HL-60 (cell line): Measurements from ENCODE around the gene RPS16.

Source experiments
- DNase-seq, 2 experiments: peaks; one replicate each; pipeline ENCODE4 v3.0.0-alpha.2; 2010 to 2020; ENCODE audit warnings: low read depth in 1 of 2, low spot score in 1 of 2
- H3K27ac ChIP-seq: fragments of 250-450 bp; sonication (Bioruptor Pico); replicated peaks from 2 replicates; pipeline ENCODE4 v1.5.1; 2020; ENCODE audit warnings: mild to moderate bottlenecking, moderate library complexity
- H3K27me3 ChIP-seq: fragments of 250-450 bp; sonication (Bioruptor Pico); 2 replicates; pipeline ENCODE4 v1.5.1; 2021; ENCODE audit warnings: mild to moderate bottlenecking, moderate library complexity; ENCODE audit not compliant: insufficient read depth, poor library complexity, severe bottlenecking
- H3K4me3 ChIP-seq: replicated peaks from 2 replicates; pipeline ENCODE4 v1.5.1; 2011; ENCODE audit warnings: mild to moderate bottlenecking, control low read depth, low read length; ENCODE audit not compliant: insufficient read depth
- GABPA ChIP-seq: IDR thresholded peaks from 2 replicates; pipeline ENCODE4 v1.6.1; 2012; ENCODE audit warnings: low read depth
- POLR2AphosphoS5 ChIP-seq: IDR thresholded peaks from 2 replicates; pipeline ENCODE4 v1.6.1; 2012; ENCODE audit warnings: low read depth
- SPI1 ChIP-seq: IDR thresholded peaks from 2 replicates; pipeline ENCODE4 v1.6.1; 2012; ENCODE audit warnings: low read depth, mild to moderate bottlenecking, borderline replicate concordance
- TF ChIP-seq, protein P1 (sequence below): IDR thresholded peaks from one replicate; pipeline ENCODE4 v1.5.1; 2011; ENCODE audit warnings: low read length, control low read depth, inconsistent platforms; ENCODE audit not compliant: insufficient read depth
- TF ChIP-seq, protein P2 (sequence below): IDR thresholded peaks from 2 replicates; pipeline ENCODE4 v1.6.1; 2012; ENCODE audit warnings: low read depth; ENCODE audit not compliant: insufficient replicate concordance

RPS16 gene

DNA sequence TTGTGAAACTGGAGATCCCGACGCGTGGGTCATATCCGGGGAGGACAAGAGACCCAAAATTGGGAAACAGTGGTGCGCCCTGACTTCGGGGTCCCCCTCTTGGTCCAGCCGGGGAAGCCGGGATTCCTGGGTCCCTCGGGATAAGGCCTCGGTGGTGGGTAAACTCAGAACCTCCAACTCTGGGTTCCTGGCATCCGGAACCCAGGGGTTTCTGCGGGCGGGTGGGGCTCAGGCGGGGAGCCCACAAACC is 28.4 kb downstream of the RPS16 start:
- Histone ChIP-seq H3K4me3 (peak overlapping the region; percentile 91), H3K27ac (peak overlapping the region; percentile 87), H3K27me3 (no peaks in the 10 kb centered on the region)
- DNase-seq = no peak
- 0 out of 2 replicates have a peak, but pooled peaks have one; percentile 35 for TF ChIP-seq GABPA
- TF ChIP-seq, protein P1, sequence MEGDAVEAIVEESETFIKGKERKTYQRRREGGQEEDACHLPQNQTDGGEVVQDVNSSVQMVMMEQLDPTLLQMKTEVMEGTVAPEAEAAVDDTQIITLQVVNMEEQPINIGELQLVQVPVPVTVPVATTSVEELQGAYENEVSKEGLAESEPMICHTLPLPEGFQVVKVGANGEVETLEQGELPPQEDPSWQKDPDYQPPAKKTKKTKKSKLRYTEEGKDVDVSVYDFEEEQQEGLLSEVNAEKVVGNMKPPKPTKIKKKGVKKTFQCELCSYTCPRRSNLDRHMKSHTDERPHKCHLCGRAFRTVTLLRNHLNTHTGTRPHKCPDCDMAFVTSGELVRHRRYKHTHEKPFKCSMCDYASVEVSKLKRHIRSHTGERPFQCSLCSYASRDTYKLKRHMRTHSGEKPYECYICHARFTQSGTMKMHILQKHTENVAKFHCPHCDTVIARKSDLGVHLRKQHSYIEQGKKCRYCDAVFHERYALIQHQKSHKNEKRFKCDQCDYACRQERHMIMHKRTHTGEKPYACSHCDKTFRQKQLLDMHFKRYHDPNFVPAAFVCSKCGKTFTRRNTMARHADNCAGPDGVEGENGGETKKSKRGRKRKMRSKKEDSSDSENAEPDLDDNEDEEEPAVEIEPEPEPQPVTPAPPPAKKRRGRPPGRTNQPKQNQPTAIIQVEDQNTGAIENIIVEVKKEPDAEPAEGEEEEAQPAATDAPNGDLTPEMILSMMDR = no peak

DNA sequence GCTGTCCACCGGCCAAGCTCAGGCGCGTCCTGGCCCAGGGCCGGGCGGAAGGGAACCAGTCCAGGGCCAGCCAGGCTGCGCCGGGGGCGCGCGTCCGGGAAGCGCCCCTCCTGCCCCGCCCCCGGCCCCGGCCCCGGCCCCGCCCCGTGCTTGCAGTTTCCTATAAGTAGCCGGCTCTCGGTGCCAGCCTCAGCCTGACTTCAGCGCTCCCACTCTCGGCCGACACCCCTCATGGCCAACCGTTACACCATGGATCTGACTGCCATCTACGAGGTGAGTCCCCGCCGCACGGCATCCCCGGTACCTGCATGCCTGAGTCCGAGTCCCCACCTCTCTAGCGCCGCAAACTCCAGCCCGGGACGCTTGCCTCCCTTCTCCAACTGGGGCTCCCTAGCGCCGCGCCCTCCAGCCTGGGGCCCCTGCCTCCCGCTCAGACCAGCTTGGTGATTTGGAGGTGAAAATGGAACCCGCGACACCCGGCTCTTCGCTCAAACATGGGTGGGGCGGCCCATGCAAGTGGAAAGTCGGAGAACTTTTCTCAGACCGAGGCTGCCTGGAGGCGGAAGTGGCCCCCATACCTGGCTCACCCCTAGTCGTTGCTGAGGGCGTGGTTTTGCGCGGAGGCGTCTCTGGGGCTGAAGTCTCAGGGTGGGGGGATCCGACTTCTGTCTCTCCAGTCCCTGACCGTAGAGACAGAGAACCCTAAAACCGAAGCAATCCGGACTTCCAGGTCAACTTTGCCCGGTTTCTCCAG is 28.9 kb downstream of the RPS16 start, which contains the start of gene ZFP36:
Gene ZFP36, plus strand, starts transcription at position 192 of the 754 bp plus-strand sequence. Its CDS starts 58 bp downstream, at position 250.
- TF ChIP-seq SPI1 (peak; percentile 31; the same call in 1 of the 2 replicates), POLR2AphosphoS5 (peak; percentile 95; the same call in 1 of the 2 replicates), GABPA (no peak)
- TF ChIP-seq, protein P1 = no peak
- TF ChIP-seq, protein P2, sequence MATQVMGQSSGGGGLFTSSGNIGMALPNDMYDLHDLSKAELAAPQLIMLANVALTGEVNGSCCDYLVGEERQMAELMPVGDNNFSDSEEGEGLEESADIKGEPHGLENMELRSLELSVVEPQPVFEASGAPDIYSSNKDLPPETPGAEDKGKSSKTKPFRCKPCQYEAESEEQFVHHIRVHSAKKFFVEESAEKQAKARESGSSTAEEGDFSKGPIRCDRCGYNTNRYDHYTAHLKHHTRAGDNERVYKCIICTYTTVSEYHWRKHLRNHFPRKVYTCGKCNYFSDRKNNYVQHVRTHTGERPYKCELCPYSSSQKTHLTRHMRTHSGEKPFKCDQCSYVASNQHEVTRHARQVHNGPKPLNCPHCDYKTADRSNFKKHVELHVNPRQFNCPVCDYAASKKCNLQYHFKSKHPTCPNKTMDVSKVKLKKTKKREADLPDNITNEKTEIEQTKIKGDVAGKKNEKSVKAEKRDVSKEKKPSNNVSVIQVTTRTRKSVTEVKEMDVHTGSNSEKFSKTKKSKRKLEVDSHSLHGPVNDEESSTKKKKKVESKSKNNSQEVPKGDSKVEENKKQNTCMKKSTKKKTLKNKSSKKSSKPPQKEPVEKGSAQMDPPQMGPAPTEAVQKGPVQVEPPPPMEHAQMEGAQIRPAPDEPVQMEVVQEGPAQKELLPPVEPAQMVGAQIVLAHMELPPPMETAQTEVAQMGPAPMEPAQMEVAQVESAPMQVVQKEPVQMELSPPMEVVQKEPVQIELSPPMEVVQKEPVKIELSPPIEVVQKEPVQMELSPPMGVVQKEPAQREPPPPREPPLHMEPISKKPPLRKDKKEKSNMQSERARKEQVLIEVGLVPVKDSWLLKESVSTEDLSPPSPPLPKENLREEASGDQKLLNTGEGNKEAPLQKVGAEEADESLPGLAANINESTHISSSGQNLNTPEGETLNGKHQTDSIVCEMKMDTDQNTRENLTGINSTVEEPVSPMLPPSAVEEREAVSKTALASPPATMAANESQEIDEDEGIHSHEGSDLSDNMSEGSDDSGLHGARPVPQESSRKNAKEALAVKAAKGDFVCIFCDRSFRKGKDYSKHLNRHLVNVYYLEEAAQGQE = no peak
- Histone ChIP-seq H3K27ac (peak within 1 kb of the TSS; percentile 87), H3K27me3 (no peaks in the 10 kb centered on the region), H3K4me3 (peak within 1 kb of the TSS; percentile 91)
- DNase-seq = peak; percentile 80 to 92

DNA sequence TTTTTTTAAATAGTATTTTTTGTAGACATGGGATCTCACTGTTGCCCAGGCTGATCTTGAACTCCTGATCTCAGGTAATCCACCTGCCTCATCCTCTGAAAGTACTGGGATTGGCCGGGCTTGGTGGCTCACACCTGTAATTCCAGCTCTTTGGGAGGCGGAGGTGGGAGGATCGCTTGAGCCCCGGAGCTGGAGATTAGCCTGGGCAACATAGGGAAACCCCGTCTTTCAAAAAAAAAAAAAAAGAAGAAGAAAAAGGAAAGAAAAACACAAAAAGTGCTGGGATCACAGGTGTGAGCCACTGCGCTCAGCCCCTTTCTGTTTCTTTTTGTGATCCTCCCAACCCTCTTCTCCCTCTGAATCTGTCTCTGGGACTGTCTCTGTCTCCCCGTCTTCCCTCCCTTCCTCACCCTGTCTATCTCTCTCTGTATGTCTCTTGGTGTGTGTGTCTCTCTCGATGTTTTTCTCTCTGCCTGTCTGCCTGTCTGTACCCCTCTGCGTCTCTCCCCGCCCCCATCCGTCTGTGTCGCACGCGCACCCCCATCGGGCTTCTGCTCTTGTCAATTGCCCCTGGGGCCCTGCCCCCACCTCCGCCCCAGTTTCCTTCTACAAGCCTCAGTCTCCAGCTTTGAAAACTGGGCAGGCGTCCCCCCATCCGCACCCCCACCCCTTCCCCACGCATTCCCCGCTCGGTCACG is 29.6 kb downstream of the RPS16 start:
- H3K27ac ChIP-seq = peak overlapping the region; percentile 87
- peak overlapping the region; percentile 91 for H3K4me3 ChIP-seq
- peak in 1 of 2 experiments; percentile 74 for DNase-seq
- TF ChIP-seq, protein P2 = no peak
- TF ChIP-seq, protein P1 = no peak
- TF ChIP-seq GABPA = no peak
- TF ChIP-seq POLR2AphosphoS5 = no peak
- no peak for TF ChIP-seq SPI1
- no peaks in the 10 kb centered on the region for H3K27me3 ChIP-seq
